ENCODE measurements around the gene OSBPL5. TPM values are rescaled to one million over a fixed set of nuclear protein-coding genes. Genes with fewer than 3 reads are reported as not detected.

OSBPL5 gene
- total RNA-seq, 1 experiment from 2014 or later = not detected

- Histone ChIP-seq H3K79me2 (ENCODE audit: low read length) (peaks cover 86% of the 10 kb centered on the region), H3K9me3 (ENCODE audit: low read length) (no peaks in the 10 kb centered on the region), H3K4me1 (ENCODE audit: low read length) (peaks cover 53% of the 10 kb centered on the region), H2AFZ (ENCODE audit: low read length) (no peak overlapping the region), H3K9me2 (replicated peaks; ENCODE audit: insufficient read depth, low read length) (no peaks in the 10 kb centered on the region), H3K9ac (ENCODE audit: low read length) (peak overlapping the region; percentile 72), H4K20me1 (ENCODE audit: insufficient read depth, low read depth, low read length) (peaks cover 13% of the 10 kb centered on the region; the same call in 1 of the 2 replicates), H3K27ac (ENCODE audit: low read length) (peak overlapping the region; percentile 88), H3K36me3 (ENCODE audit: insufficient read depth, low read length) (no peaks in the 10 kb centered on the region), H3K4me2 (ENCODE audit: low read depth, low read length, poor library complexity, severe bottlenecking) (peak overlapping the region; percentile 91), H3K4me3 (ENCODE audit: low read length) (peak overlapping the region; percentile 61), H3K27me3 (ENCODE audit: low read length) (no peaks in the 10 kb centered on the region)
- DNase-seq = peak; percentile 91
Measured at GRCh38 chr11:3049430-3050243, 115.5 kb downstream of the OSBPL5 start.

GRCh38 chr11:3047637-3048036 is 117.5 kb downstream of the OSBPL5 start:
- Histone ChIP-seq H3K9ac (ENCODE audit: low read length) (no peak overlapping the region), H3K4me1 (ENCODE audit: low read length) (peaks cover 37% of the 10 kb centered on the region), H3K27me3 (ENCODE audit: low read length) (no peaks in the 10 kb centered on the region), H3K79me2 (ENCODE audit: low read length) (peaks cover 88% of the 10 kb centered on the region), H3K9me3 (ENCODE audit: low read length) (no peaks in the 10 kb centered on the region), H3K36me3 (ENCODE audit: insufficient read depth, low read length) (no peaks in the 10 kb centered on the region), H3K4me2 (ENCODE audit: low read depth, low read length, poor library complexity, severe bottlenecking) (no peak overlapping the region), H3K4me3 (ENCODE audit: low read length) (no peak overlapping the region), H3K27ac (ENCODE audit: low read length) (no peak overlapping the region), H4K20me1 (ENCODE audit: insufficient read depth, low read depth, low read length) (peaks cover 19% of the 10 kb centered on the region; the same call in 1 of the 2 replicates), H3K9me2 (replicated peaks; ENCODE audit: insufficient read depth, low read length) (no peaks in the 10 kb centered on the region), H2AFZ (ENCODE audit: low read length) (no peak overlapping the region)
- DNase-seq = no peak

- no peak for DNase-seq
- no peak overlapping the region for H2AFZ ChIP-seq (ENCODE audit: low read length)
- H4K20me1 ChIP-seq (ENCODE audit: insufficient read depth, low read depth, low read length) = peaks cover 18% of the 10 kb centered on the region; the same call in 1 of the 2 replicates
- H3K9me2 ChIP-seq (replicated peaks; ENCODE audit: insufficient read depth, low read length) = no peaks in the 10 kb centered on the region
- H3K4me1 ChIP-seq (ENCODE audit: low read length) = peaks cover 27% of the 10 kb centered on the region
- H3K36me3 ChIP-seq (ENCODE audit: insufficient read depth, low read length) = no peaks in the 10 kb centered on the region
- no peak overlapping the region for H3K4me2 ChIP-seq (ENCODE audit: low read depth, low read length, poor library complexity, severe bottlenecking)
- no peak overlapping the region for H3K4me3 ChIP-seq (ENCODE audit: low read length)
- H3K27me3 ChIP-seq (ENCODE audit: low read length) = no peaks in the 10 kb centered on the region
- H3K9ac ChIP-seq (ENCODE audit: low read length) = no peak overlapping the region
- peaks cover 82% of the 10 kb centered on the region for H3K79me2 ChIP-seq (ENCODE audit: low read length)
- H3K9me3 ChIP-seq (ENCODE audit: low read length) = no peaks in the 10 kb centered on the region
- H3K27ac ChIP-seq (ENCODE audit: low read length) = no peak overlapping the region
Measured at GRCh38 chr11:3046641-3047040, 118.5 kb downstream of the OSBPL5 start.

- Histone ChIP-seq H3K4me3 (ENCODE audit: low read length) (no peak overlapping the region), H3K79me2 (ENCODE audit: low read length) (peaks cover 78% of the 10 kb centered on the region), H3K9ac (ENCODE audit: low read length) (no peak overlapping the region), H3K4me1 (ENCODE audit: low read length) (peaks cover 22% of the 10 kb centered on the region), H3K9me2 (replicated peaks; ENCODE audit: insufficient read depth, low read length) (no peaks in the 10 kb centered on the region), H3K36me3 (ENCODE audit: insufficient read depth, low read length) (no peaks in the 10 kb centered on the region), H3K27me3 (ENCODE audit: low read length) (no peaks in the 10 kb centered on the region), H2AFZ (ENCODE audit: low read length) (no peak overlapping the region), H3K27ac (ENCODE audit: low read length) (no peak overlapping the region), H3K4me2 (ENCODE audit: low read depth, low read length, poor library complexity, severe bottlenecking) (no peak overlapping the region), H3K9me3 (ENCODE audit: low read length) (no peaks in the 10 kb centered on the region), H4K20me1 (ENCODE audit: insufficient read depth, low read depth, low read length) (peaks cover 18% of the 10 kb centered on the region; the same call in 1 of the 2 replicates)
- DNase-seq = no peak
Measured at GRCh38 chr11:3046190-3046589, 118.9 kb downstream of the OSBPL5 start.

GRCh38 chr11:3044915-3045314 is 120.2 kb downstream of the OSBPL5 start:
- H2AFZ ChIP-seq (ENCODE audit: low read length) = no peak overlapping the region
- H4K20me1 ChIP-seq (ENCODE audit: insufficient read depth, low read depth, low read length) = peaks cover 18% of the 10 kb centered on the region; the same call in 1 of the 2 replicates
- H3K79me2 ChIP-seq (ENCODE audit: low read length) = peaks cover 65% of the 10 kb centered on the region
- H3K4me3 ChIP-seq (ENCODE audit: low read length) = no peak overlapping the region
- H3K4me2 ChIP-seq (ENCODE audit: low read depth, low read length, poor library complexity, severe bottlenecking) = no peak overlapping the region
- DNase-seq = no peak
- no peaks in the 10 kb centered on the region for H3K9me2 ChIP-seq (replicated peaks; ENCODE audit: insufficient read depth, low read length)
- no peak overlapping the region for H3K9ac ChIP-seq (ENCODE audit: low read length)
- H3K27me3 ChIP-seq (ENCODE audit: low read length) = no peaks in the 10 kb centered on the region
- peaks cover 9% of the 10 kb centered on the region for H3K4me1 ChIP-seq (ENCODE audit: low read length)
- H3K27ac ChIP-seq (ENCODE audit: low read length) = no peak overlapping the region
- H3K36me3 ChIP-seq (ENCODE audit: insufficient read depth, low read length) = no peaks in the 10 kb centered on the region
- no peaks in the 10 kb centered on the region for H3K9me3 ChIP-seq (ENCODE audit: low read length)

- Histone ChIP-seq H4K20me1 (ENCODE audit: insufficient read depth, low read depth, low read length) (peaks cover 12% of the 10 kb centered on the region; the same call in 1 of the 2 replicates), H3K27me3 (ENCODE audit: low read length) (no peaks in the 10 kb centered on the region), H2AFZ (ENCODE audit: low read length) (no peak overlapping the region), H3K4me1 (ENCODE audit: low read length) (peaks cover under 1% of the 10 kb centered on the region), H3K79me2 (ENCODE audit: low read length) (peaks cover 56% of the 10 kb centered on the region), H3K9ac (ENCODE audit: low read length) (no peak overlapping the region), H3K9me2 (replicated peaks; ENCODE audit: insufficient read depth, low read length) (no peaks in the 10 kb centered on the region), H3K9me3 (ENCODE audit: low read length) (no peaks in the 10 kb centered on the region), H3K36me3 (ENCODE audit: insufficient read depth, low read length) (no peaks in the 10 kb centered on the region), H3K4me2 (ENCODE audit: low read depth, low read length, poor library complexity, severe bottlenecking) (no peak overlapping the region), H3K27ac (ENCODE audit: low read length) (no peak overlapping the region), H3K4me3 (ENCODE audit: low read length) (no peak overlapping the region)
- no peak for DNase-seq
Measured at GRCh38 chr11:3044004-3044403, 121.1 kb downstream of the OSBPL5 start.

GRCh38 chr11:3043315-3043871 is 121.7 kb downstream of the OSBPL5 start:
- H2AFZ ChIP-seq (ENCODE audit: low read length) = no peak overlapping the region
- no peak overlapping the region for H3K27ac ChIP-seq (ENCODE audit: low read length)
- peaks cover under 1% of the 10 kb centered on the region; the same call in 1 of the 2 replicates for H3K36me3 ChIP-seq (ENCODE audit: insufficient read depth, low read length)

More at GRCh38 chr11:3043315-3043871, 121.7 kb downstream of the OSBPL5 start:
- no peak for DNase-seq
- Histone ChIP-seq H3K27me3 (ENCODE audit: low read length) (no peaks in the 10 kb centered on the region), H3K4me3 (ENCODE audit: low read length) (no peak overlapping the region), H3K79me2 (ENCODE audit: low read length) (peaks cover 50% of the 10 kb centered on the region), H3K4me2 (ENCODE audit: low read depth, low read length, poor library complexity, severe bottlenecking) (no peak overlapping the region), H3K9me2 (replicated peaks; ENCODE audit: insufficient read depth, low read length) (no peaks in the 10 kb centered on the region), H3K9me3 (ENCODE audit: low read length) (no peaks in the 10 kb centered on the region), H4K20me1 (ENCODE audit: insufficient read depth, low read depth, low read length) (peaks cover 12% of the 10 kb centered on the region; the same call in 1 of the 2 replicates), H3K4me1 (ENCODE audit: low read length) (no peaks in the 10 kb centered on the region), H3K9ac (ENCODE audit: low read length) (no peak overlapping the region)

All from Karpas-422 (cell line).